Neuronal stem cell (in vitro differentiated cells): ENCODE data around the gene IL17D.

Experiments used
- DNase-seq: peaks from one replicate; pipeline ENCODE4 v3.0.0-alpha.2; 2013; ENCODE audit warnings: low spot score
- H2AFZ ChIP-seq: one replicate; pipeline ENCODE4 v1.6.1; 2013; ENCODE audit warnings: mild to moderate bottlenecking, low read length, inconsistent platforms
- H2AK5ac ChIP-seq: 2 replicates; pipeline ENCODE4 v1.6.1; 2013; ENCODE audit warnings: low read depth, mild to moderate bottlenecking, inconsistent platforms, low read length, moderate library complexity, mixed read lengths
- H2BK120ac ChIP-seq: 2 replicates; pipeline ENCODE4 v1.6.1; 2013; ENCODE audit warnings: low read depth, mild to moderate bottlenecking, inconsistent platforms, low read length, moderate library complexity, mixed read lengths
- H2BK12ac ChIP-seq: one replicate; pipeline ENCODE4 v1.6.1; 2013; ENCODE audit warnings: low read length, inconsistent platforms
- H2BK15ac ChIP-seq: 2 replicates; pipeline ENCODE4 v1.6.1; 2013; ENCODE audit warnings: mild to moderate bottlenecking, low read length, inconsistent platforms, mixed read lengths
- H2BK5ac ChIP-seq: one replicate; pipeline ENCODE4 v1.6.1; 2013; ENCODE audit warnings: inconsistent platforms, mild to moderate bottlenecking, low read length, moderate library complexity
- H3K14ac ChIP-seq: one replicate; pipeline ENCODE4 v1.6.1; 2013; ENCODE audit warnings: low read length, inconsistent platforms
- H3K18ac ChIP-seq: 2 replicates; pipeline ENCODE4 v1.6.1; 2013; ENCODE audit warnings: low read length, inconsistent platforms
- H3K23ac ChIP-seq: 2 replicates; pipeline ENCODE4 v1.6.1; 2013; ENCODE audit warnings: low read depth, mild to moderate bottlenecking, mixed read lengths, low read length, inconsistent platforms; ENCODE audit not compliant: poor library complexity
- H3K27ac ChIP-seq: replicated peaks from 3 replicates; pipeline ENCODE4 v1.5.1; 2013; ENCODE audit warnings: low read length, inconsistent platforms
- H3K27me3 ChIP-seq, 3 experiments: 2 replicates each; pipeline ENCODE4 v1.6.1; 2013; ENCODE audit warnings: low read length in 3 of 3, mild to moderate bottlenecking in 2 of 3, inconsistent platforms in 1 of 3, low read depth in 1 of 3, mixed read lengths in 1 of 3, moderate library complexity in 1 of 3; ENCODE audit not compliant: control insufficient read depth in 3 of 3, insufficient read depth in 3 of 3
- H3K36me3 ChIP-seq, 2 donors: replicated peaks in 1 of 2; 2 replicates each; pipeline ENCODE4 v1.6.1; 2013; ENCODE audit warnings: low read length in 2 of 2; ENCODE audit not compliant: control insufficient read depth in 2 of 2, insufficient read depth in 2 of 2
- H3K4ac ChIP-seq: 2 replicates; pipeline ENCODE4 v1.6.1; 2013; ENCODE audit warnings: inconsistent platforms, mild to moderate bottlenecking, low read length, moderate library complexity
- H3K4me1 ChIP-seq, 2 donors: 1 replicate in 1 of 2; 2 replicates in 1 of 2; pipeline ENCODE4 v1.6.1; 2013; ENCODE audit warnings: low read length in 2 of 2, low read depth in 1 of 2; ENCODE audit not compliant: control insufficient read depth in 2 of 2, insufficient read depth in 1 of 2
- H3K4me2 ChIP-seq: one replicate; pipeline ENCODE4 v1.6.1; 2013; ENCODE audit warnings: mild to moderate bottlenecking, low read length, inconsistent platforms; ENCODE audit not compliant: insufficient read depth, poor library complexity, severe bottlenecking
- H3K4me3 ChIP-seq, 2 donors: 2 replicates each; pipeline ENCODE4 v1.5.1; 2013; ENCODE audit warnings: low read length in 2 of 2, mild to moderate bottlenecking in 2 of 2, inconsistent platforms in 1 of 2, moderate library complexity in 1 of 2
- H3K79me1 ChIP-seq: one replicate; pipeline ENCODE4 v1.6.1; 2013; ENCODE audit warnings: low read depth, mild to moderate bottlenecking, inconsistent platforms, low read length, moderate library complexity
- H3K9ac ChIP-seq: one replicate; pipeline ENCODE4 v1.6.1; 2013; ENCODE audit warnings: mild to moderate bottlenecking, low read depth, low read length, inconsistent platforms; ENCODE audit not compliant: poor library complexity
- H3K9me3 ChIP-seq, 2 donors: replicated peaks in 1 of 2; 2 replicates each; pipeline versions ENCODE3 to v1.6.1; 2013; ENCODE audit warnings: low read length in 2 of 2, mild to moderate bottlenecking in 2 of 2, inconsistent platforms in 1 of 2, low read depth in 1 of 2, mixed read lengths in 1 of 2, moderate library complexity in 1 of 2; ENCODE audit not compliant: control insufficient read depth in 2 of 2, insufficient read depth in 1 of 2
- H4K8ac ChIP-seq: one replicate; pipeline ENCODE4 v1.6.1; 2013; ENCODE audit warnings: low read depth, mild to moderate bottlenecking, inconsistent platforms, low read length, moderate library complexity
- H4K91ac ChIP-seq: one replicate; pipeline ENCODE4 v1.6.1; 2013; ENCODE audit warnings: low read length, low read depth, mild to moderate bottlenecking, inconsistent platforms; ENCODE audit not compliant: poor library complexity
- WGBS, 2 donors: extraction: QIAGEN DNeasy Blood & Tissue Kit; methylation state at CpG; one replicate each; pipeline ENCODE4 v1.1.7; 2013; ENCODE audit warnings: missing lambda C conversion rate in 2 of 2, mixed read lengths in 1 of 2; ENCODE audit not compliant: insufficient read length in 2 of 2, insufficient replicate concordance in 1 of 2; ENCODE audit errors: extremely low coverage in 2 of 2; 5-methylcytosine and 5-hydroxymethylcytosine counted together

The IL17D gene

DNA sequence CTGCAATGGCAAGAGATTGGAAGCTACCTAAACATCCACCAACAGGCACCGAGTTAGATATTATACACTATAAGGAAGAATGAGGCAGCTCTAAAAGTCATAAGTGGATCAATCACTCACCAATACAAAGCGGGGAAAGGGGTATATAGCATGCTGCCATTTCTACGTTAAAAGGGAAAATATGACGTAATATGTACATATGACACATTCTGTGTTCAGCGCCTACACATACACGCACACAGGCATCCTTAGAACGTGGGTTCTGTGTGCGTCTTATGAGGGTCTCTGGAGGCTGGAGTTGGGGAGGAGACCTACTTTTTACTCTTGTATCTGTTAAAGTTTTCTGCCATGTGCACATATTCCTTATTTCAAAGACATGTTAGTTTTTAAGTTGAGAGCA lies 5.9 kb downstream of the IL17D start:
- no peak overlapping the region for H3K18ac ChIP-seq
- H3K23ac ChIP-seq = no peak overlapping the region
- H3K9me3 ChIP-seq = no peaks in the 10 kb centered on the region
- no peak overlapping the region for H3K9ac ChIP-seq
- no peak overlapping the region for H2AK5ac ChIP-seq
- H3K14ac ChIP-seq = no peak overlapping the region
- no peak overlapping the region for H2AFZ ChIP-seq
- H2BK120ac ChIP-seq = no peak overlapping the region
- H3K79me1 ChIP-seq = no peaks in the 10 kb centered on the region
- no peak overlapping the region for H2BK15ac ChIP-seq
- H2BK12ac ChIP-seq = no peak overlapping the region
- no peak overlapping the region for H3K4me2 ChIP-seq
- no peak for DNase-seq
- no peak overlapping the region for H3K4me3 ChIP-seq
- H2BK5ac ChIP-seq = no peak overlapping the region
- no peaks in the 10 kb centered on the region for H3K27me3 ChIP-seq
- H3K36me3 ChIP-seq = no peaks in the 10 kb centered on the region
- H4K91ac ChIP-seq = no peak overlapping the region
- H3K4me1 ChIP-seq = peaks cover 5 to 17% of the 10 kb centered on the region in 2 donors
- H3K27ac ChIP-seq = no peak overlapping the region
- H3K4ac ChIP-seq = no peak overlapping the region
- no CpG with 5 or more reads among the region's 8 CpGs for WGBS, 2 donors
- H4K8ac ChIP-seq = no peak overlapping the region

DNA sequence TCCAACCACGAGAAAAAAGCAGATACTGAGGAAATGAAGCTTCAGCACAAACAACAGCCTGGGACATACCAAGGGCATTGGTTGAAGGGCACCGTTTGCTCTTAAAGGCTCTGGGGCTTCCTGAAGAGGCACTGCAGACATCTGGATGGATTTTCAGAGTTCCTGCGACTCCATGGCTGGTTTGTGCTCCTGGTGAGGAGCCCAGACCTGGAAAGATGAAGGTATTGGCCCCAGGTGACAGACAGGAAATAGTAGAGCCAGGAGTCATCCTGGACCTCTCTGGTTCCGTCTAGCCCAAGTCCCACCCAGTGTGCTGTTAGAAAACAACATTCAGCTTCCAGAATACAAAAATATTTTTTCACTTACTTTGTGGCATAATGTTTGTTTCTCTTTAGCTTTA lies 6.3 kb downstream of the IL17D start:
- Histone ChIP-seq H2BK12ac (no peak overlapping the region), H3K4me1 (peaks cover 5 to 14% of the 10 kb centered on the region in 2 donors), H3K23ac (no peak overlapping the region), H4K91ac (no peak overlapping the region), H2BK120ac (no peak overlapping the region), H3K27me3 (no peaks in the 10 kb centered on the region), H3K36me3 (no peaks in the 10 kb centered on the region), H2BK15ac (no peak overlapping the region), H3K9ac (no peak overlapping the region), H3K4me3 (no peak overlapping the region), H2AK5ac (no peak overlapping the region), H3K18ac (no peak overlapping the region), H4K8ac (no peak overlapping the region), H3K4ac (no peak overlapping the region), H3K14ac (no peak overlapping the region), H3K79me1 (no peaks in the 10 kb centered on the region), H3K9me3 (no peaks in the 10 kb centered on the region), H2BK5ac (no peak overlapping the region), H3K27ac (no peak overlapping the region), H3K4me2 (no peak overlapping the region), H2AFZ (no peak overlapping the region)
- no CpG with 5 or more reads among the region's 4 CpGs for WGBS, 2 donors
- no peak for DNase-seq

DNA sequence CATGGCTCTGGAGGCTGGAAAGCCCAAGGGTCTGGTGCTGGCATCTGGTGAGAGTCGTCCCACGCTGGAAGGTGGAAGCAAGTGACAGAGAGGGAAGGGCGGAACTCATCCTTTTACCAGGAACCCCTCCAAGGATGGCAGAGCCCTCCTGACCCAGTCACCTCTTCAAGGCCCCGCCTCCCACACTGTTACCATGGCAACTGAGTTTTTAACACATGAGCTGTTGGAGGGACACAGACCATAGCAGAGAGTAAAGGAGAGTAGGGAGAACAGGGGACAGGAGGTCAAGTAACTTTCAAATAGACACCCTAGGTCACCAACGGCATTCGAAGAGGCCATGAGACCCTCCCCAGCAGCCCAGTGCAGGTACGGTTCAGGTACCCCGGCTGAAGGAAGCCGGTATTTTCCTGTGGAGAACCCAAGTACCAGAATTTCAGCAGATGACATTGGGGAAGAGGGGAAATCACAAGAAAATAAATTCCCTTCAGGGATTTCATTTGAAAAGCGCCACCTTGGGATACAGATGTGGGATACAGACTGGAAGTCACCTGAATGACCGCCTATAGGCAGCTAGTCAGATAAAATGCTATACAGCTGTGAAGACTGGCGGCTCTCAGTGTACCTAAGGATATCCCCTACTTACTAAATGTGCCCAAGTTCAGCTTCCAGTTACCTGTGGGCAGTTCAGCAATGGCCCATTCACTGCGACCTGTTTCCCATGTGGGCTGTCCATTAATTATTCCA lies 8.0 kb downstream of the IL17D start:
- Histone ChIP-seq H3K79me1 (no peaks in the 10 kb centered on the region), H3K27me3 (no peaks in the 10 kb centered on the region), H3K18ac (no peak overlapping the region), H2BK120ac (no peak overlapping the region), H3K4me3 (no peak overlapping the region), H4K8ac (no peak overlapping the region), H3K9ac (no peak overlapping the region), H4K91ac (no peak overlapping the region), H2AK5ac (no peak overlapping the region), H3K9me3 (no peaks in the 10 kb centered on the region), H3K27ac (no peak overlapping the region), H3K36me3 (no peaks in the 10 kb centered on the region), H3K23ac (no peak overlapping the region), H2BK5ac (no peak overlapping the region), H2AFZ (no peak overlapping the region), H3K4me2 (no peak overlapping the region), H2BK12ac (no peak overlapping the region), H3K4me1 (peaks cover 5 to 12% of the 10 kb centered on the region in 2 donors), H3K4ac (no peak overlapping the region), H2BK15ac (no peak overlapping the region), H3K14ac (peak overlapping the region; percentile 25)
- WGBS, 2 donors = no CpG with 5 or more reads among the region's 13 CpGs
- no peak for DNase-seq

DNA sequence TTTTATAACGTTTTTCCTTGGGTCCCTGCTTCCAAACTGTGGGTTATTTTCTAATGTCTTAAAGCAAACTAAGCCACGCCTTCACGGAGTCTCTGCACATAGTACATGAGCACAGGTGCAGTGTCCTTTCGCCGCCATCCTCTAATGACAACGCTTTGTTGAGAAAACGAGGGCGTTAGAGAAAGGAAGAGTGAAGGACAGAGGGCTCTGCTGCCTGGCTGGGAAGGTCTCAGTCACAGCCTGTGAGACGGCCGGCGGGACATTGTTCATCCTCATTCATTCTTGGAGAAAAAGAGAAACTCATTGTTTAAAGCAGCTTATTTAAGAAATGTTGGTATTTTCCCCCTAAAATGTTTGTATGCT lies 9.5 kb downstream of the IL17D start:
- Histone ChIP-seq H4K91ac (no peak overlapping the region), H2BK5ac (no peak overlapping the region), H2AFZ (peak overlapping the region; percentile 83), H3K9me3 (no peaks in the 10 kb centered on the region), H2AK5ac (no peak overlapping the region), H3K14ac (no peak overlapping the region), H3K4me3 (no peak overlapping the region), H3K27me3 (no peaks in the 10 kb centered on the region), H3K4ac (no peak overlapping the region), H3K18ac (no peak overlapping the region), H4K8ac (no peak overlapping the region), H2BK15ac (no peak overlapping the region), H3K9ac (no peak overlapping the region), H3K4me1 (peaks cover 5 to 22% of the 10 kb centered on the region in 2 donors), H3K79me1 (no peaks in the 10 kb centered on the region), H2BK120ac (no peak overlapping the region), H3K23ac (no peak overlapping the region), H3K4me2 (peak overlapping the region; percentile 22), H3K27ac (no peak overlapping the region), H3K36me3 (no peaks in the 10 kb centered on the region), H2BK12ac (no peak overlapping the region)
- DNase-seq = no peak
- WGBS, 2 donors = no CpG with 5 or more reads among the region's 11 CpGs
